ENCODE measurements around the gene RFXANK. TPM values are rescaled to one million over a fixed set of nuclear protein-coding genes. Genes with fewer than 3 reads are reported as not detected.
A peak's percentile ranks its signal among the peaks of the same experiment; 100 is the strongest.

The RFXANK gene
- total and polyA plus RNA-seq, 9 of the 15 experiments (the other 6 are each of a cell fraction or from before 2014, with no cell fraction given): 68.6 to 181 (median 150) TPM

- TF ChIP-seq MIER1 (IDR thresholded peaks at IDR 0.05; ENCODE audit: low read depth): peak; percentile 76
- TF ChIP-seq ZBTB8A (IDR thresholded peaks at IDR 0.05; ENCODE audit: partially characterized antibody): no peak
- no peak for TF ChIP-seq NR1H2 (CRISPR knock-in tag; IDR thresholded peaks at IDR 0.05)
- peak; percentile 76 for TF ChIP-seq CXXC5 (CRISPR knock-in tag; IDR thresholded peaks at IDR 0.05)
- TF ChIP-seq NONO (IDR thresholded peaks at IDR 0.05; ENCODE audit: low read depth in 2 of 2, low read length in 1 of 2): peak in 1 of 2 experiments; percentile 73; a peak in 1 of 4 replicates
- TF ChIP-seq NCOA4 (IDR thresholded peaks at IDR 0.05; ENCODE audit: partially characterized antibody): no peak
- TF ChIP-seq KLF13 (tag; IDR thresholded peaks at IDR 0.05; ENCODE audit: borderline replicate concordance, low read depth): peak; percentile 78; the same call in 1 of the 2 replicates
- no peak for TF ChIP-seq PTBP1 (IDR thresholded peaks at IDR 0.05; ENCODE audit: low read depth, low read length)
- TF ChIP-seq BDP1 (IDR thresholded peaks at IDR 0.05; ENCODE audit: insufficient read depth, insufficient read length): no peak
- TF ChIP-seq COPS2 (conservative IDR thresholded peaks at IDR 0.05): no peak
- TF ChIP-seq CCAR2 (IDR thresholded peaks at IDR 0.05; ENCODE audit: low read depth, low read length): no peak
- no peak for TF ChIP-seq BHLHE40 (IDR thresholded peaks at IDR 0.05; ENCODE audit: low read length)
- no peak for TF ChIP-seq KLF1 (tag; IDR thresholded peaks at IDR 0.05)
- no peak for TF ChIP-seq MEF2D (tag; conservative IDR thresholded peaks at IDR 0.05; ENCODE audit: low read depth)
- 0 out of 2 replicates have a peak, but pooled peaks have one; percentile 21 for TF ChIP-seq GMEB1 (CRISPR knock-in tag; IDR thresholded peaks at IDR 0.05)
- peak; percentile 63; the same call in 1 of the 2 replicates for TF ChIP-seq MYC (IDR thresholded peaks at IDR 0.05; ENCODE audit: low read depth, low read length)
- TF ChIP-seq MYC (CRISPR knock-in tag; IDR thresholded peaks at IDR 0.05; ENCODE audit: borderline replicate concordance, low read depth): peak; percentile 88; the same call in 1 of the 2 replicates
- TF ChIP-seq ZNF444 (CRISPR knock-in tag; IDR thresholded peaks at IDR 0.05): no peak
- TF ChIP-seq PURB (CRISPR knock-in tag; IDR thresholded peaks at IDR 0.05; ENCODE audit: low read depth): no peak
- peak; percentile 88 for TF ChIP-seq NEUROD1 (IDR thresholded peaks at IDR 0.05; ENCODE audit: borderline replicate concordance, low read depth, low read length, partially characterized antibody)
- TF ChIP-seq TCF7L2 (IDR thresholded peaks at IDR 0.05; ENCODE audit: low read depth, low read length): no peak
- 0 out of 4 replicates have a peak, but pooled peaks have one; percentile 5 to 42 for TF ChIP-seq ZMIZ1 (IDR thresholded peaks at IDR 0.05; ENCODE audit: low read depth in 2 of 2, low read length in 2 of 2)
- no peak for TF ChIP-seq TGIF2 (CRISPR knock-in tag; IDR thresholded peaks at IDR 0.05)
- peak; percentile 85 for TF ChIP-seq KDM5B (IDR thresholded peaks at IDR 0.05; ENCODE audit: insufficient replicate concordance, low read depth, low read length)
These were observed at the start of gene RFXANK, which contains the start of gene BORCS8 (continued) for GRCh38 chr19:19192078-19192882.

Data from K562 (cell line).